H54 (cell line): ENCODE data around the gene FSTL1.
A peak's percentile ranks its signal among the peaks of the same experiment; 100 is the strongest.

ENCODE experiments used
- DNase-seq: peaks from one replicate; pipeline ENCODE4 v3.0.0; 2011; ENCODE audit warnings: low spot score, mixed read lengths; ENCODE audit not compliant: insufficient read length
- FAIRE-seq: peaks from 3 replicates; lab custom pipeline; 2011; peaks lifted over from hg19 to GRCh38; lab: Jason Lieb, UNC
- POLR2A ChIP-seq: IDR thresholded peaks from 2 replicates; pipeline ENCODE4 v1.6.1; 2011; ENCODE audit warnings: low read depth, mild to moderate bottlenecking, low read length

Gene FSTL1

DNA sequence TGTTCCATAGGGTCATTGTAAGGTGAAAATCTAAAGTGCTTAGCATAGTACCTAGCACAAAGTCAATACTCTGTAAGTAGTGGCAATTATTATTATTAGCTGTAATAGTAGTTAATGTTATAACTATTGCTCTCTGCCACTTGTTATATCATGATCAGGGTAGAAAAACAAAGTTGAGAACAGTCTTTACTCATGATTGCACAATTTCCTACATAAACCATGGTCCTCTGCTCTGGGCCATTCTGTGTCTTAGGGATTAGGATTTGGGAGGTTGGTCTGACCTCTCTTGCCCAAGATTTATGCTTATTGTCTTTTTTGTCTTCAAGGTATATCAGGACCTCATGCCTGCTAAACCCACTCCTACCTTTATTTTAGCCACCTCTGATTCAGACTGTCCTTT lies 97.3 kb downstream of the FSTL1 start:
- FAIRE-seq (no peak), DNase-seq (no peak)
- TF ChIP-seq POLR2A: no peak

DNA sequence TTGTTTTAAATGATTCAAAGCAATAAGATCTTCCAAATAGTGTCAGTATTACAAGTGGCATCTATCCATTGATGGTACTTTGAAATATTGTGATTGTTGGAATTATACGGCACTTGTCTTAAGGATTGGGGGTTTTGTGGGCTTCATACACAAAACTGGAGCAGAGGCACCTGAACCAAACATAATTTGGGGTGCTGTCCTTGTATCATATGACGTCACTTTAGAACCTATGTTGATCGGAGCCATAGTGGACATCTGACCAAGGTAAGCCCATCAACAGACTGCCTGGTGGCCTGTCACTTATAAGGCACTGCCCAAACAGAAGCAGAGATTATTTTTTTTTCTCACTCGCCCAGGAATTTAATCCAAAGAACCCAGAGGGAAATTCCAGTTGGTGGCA lies 98.8 kb downstream of the FSTL1 start:
- TF ChIP-seq POLR2A: no peak
- FAIRE-seq: no peak
- DNase-seq: no peak

DNA sequence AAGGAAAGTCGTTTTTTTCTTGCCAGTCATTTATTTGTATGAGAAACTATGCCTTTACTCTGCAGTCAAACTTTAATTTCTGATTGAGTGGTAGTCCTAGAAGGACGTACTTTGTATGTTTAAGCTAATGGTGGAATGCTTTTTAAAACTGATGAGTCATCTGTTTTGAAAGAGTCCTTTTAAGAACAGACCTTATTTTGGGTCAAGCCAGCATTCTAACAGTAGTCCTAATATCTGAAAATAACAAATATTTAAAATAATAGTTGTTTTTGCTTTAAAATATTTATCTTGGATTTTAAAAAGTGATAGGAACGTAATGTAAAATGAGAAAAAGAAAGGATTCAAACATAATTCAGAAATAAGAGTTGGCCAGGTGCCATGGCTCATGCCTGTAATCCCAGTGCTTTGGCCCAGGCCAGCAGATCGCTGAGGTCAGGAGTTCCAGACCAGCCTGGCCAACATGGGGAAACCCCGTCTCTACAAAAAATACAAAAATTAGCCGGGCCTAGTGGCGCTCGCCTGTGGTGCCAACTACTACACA lies 100.3 kb downstream of the FSTL1 start:
- no peak for TF ChIP-seq POLR2A
- DNase-seq: no peak
- FAIRE-seq: peak; percentile 15

DNA sequence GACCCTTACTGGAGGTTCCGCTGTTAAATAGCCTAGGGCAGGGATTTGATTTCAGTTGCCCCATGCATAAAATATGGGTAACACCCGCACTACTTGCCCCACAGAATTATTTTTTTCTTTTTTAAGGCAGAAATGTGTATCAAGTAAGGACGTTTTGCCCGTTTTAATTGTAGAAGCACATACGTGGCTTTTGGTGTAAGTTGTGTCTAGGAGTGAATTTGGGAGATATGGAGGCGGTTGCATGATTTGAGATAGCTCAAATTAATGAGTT lies 101.0 kb downstream of the FSTL1 start:
- no peak for FAIRE-seq
- DNase-seq: no peak
- no peak for TF ChIP-seq POLR2A

DNA sequence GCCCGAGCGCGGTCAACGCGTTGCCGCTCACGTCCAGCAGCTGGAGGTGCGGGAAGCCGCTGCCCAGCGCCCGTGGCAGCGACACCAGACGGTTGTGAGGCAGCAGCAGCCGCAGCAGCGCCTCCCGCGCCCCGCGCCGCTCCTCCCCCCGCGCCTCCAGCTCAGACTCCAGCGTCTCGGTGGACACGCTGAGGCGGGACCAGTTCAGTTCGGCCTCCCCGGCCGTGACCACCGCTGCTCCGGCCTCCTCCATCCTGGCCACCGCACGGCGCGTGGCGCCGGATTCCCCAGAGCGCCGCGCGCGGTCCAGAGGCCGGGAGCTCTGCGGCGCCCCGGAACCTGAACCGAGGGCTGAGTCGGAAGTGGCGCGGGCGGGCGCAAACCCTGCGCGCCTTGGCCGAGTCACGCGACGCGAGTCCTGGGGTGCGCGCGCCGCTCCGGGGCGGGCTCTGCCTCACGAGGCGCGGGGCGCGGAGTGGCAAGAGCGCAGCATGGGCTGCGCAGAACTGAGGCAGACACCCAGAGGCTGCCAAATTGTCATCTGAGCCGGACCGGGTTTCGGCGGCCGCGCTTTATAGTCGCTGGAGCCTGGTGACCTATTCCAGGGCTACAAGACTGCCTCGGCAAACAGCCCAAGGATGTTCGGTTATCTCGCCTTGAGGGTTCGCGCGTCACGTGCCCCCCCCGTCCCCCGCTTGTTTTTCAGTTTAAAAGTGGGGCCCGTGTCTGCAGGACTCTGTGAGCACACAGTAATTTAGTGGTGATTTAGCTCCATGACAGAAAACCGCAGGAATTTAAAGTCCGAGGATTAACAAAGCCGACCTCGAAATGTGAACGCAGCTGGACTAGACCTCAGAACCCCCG lies 101.6 kb downstream of the FSTL1 start, which contains the start of gene LRRC58:
Gene LRRC58, minus strand, starts transcription at position 364 of the 864 bp plus-strand sequence. Its CDS starts 111 bp downstream, at position 253.
- TF ChIP-seq POLR2A: peak; percentile 68
- DNase-seq (peak; percentile 84), FAIRE-seq (peak; percentile 58)

DNA sequence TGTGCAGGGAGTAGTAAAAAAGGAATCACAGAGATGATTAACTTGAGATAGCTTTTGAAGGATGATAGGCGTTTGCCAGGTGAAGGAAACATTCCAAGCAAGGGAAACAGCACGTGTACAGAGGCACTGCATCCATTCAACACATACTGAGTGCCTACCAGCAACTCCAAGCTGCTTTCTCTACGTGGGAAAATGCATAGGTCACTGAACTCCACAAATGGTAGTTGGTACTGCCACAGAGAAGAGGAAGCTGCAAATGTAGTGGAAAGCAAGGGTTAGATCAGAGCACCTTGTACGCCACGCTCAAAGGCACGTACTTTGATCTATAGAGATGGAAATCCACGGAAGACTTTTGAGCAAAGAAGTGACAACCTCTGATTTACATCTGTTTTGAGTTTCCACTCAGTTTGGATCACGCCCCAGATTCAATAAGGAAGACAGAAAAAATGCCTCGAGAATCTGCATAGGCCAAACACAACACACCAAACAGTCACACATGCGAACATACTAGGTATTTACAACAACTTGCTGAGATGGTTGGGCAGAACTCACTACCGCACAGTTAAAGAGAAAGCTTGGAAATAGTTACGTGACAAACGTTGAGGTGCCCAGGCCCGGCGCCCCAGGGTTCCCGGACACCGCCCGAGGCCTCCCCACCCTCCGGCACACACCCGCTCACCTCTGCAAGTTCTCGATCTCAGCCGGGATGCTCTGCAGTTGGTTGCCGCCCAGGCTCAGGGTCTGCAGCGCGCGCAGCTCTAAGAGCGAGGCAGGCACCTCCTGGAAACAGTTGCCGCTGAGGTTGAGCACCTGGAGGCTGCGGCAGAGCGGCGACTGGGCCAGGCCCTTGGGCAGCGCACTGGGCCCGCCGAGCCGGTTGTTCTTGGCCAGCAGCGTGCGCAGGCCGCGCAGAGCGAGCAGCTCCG lies 102.5 kb downstream of the FSTL1 start:
- TF ChIP-seq POLR2A: no peak
- FAIRE-seq (peak; percentile 81), DNase-seq (peak; percentile 36)

DNA sequence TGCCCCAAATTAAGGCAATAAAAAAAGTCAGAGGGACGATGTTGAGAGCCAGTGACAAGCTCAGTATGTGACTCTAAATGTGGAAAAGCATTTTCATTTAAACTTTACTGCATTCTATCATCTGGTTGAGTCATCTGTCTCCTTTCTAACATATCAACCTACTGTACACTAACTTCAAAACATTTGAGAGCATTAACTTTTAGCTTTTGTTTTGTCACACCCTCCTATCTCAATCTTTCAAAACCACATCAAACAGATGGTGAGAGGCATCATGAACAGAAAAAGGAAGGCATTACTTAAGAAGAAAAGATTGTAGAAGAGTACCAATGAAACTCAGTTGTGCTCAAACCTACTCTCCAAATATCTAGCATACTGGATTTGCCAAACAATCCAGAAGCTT lies 106.4 kb downstream of the FSTL1 start:
- FAIRE-seq (peak; percentile 87), DNase-seq (no peak)
- no peak for TF ChIP-seq POLR2A
